HG02870 (cell line): ENCODE data around the gene KCNE1.
"Not testable (repeated sequence)": the region's sequence is repeated elsewhere in the genome, so short reads cannot be mapped to it uniquely, and the experiment has no call there.

ENCODE experiments used
- ATAC-seq: cut with Tn5 transposase; IDR thresholded peaks from one replicate; pipeline ENCODE4 v1.9.1; 2021; ENCODE audit warnings: mild to moderate bottlenecking, moderate library complexity; ENCODE audit not compliant: unreplicated experiment

KCNE1 gene

GRCh38 chr21:34511787-34512455 is at the start of gene KCNE1:
TSS of gene KCNE1 (minus strand) at chr21:34512210. CDS start at chr21:34449634, 62,576 bp downstream.
- ATAC-seq: no peak

GRCh38 chr21:34561806-34562205 is 49.8 kb upstream of the KCNE1 start:
- ATAC-seq: no peak

- no peak for ATAC-seq
Observed at GRCh38 chr21:34560609-34561008, 48.6 kb upstream of the KCNE1 start.

GRCh38 chr21:34560021-34560420 is 48.0 kb upstream of the KCNE1 start:
- ATAC-seq: no peak

GRCh38 chr21:34559089-34559631 is 47.1 kb upstream of the KCNE1 start:
- ATAC-seq: no peak

- no peak for ATAC-seq
Observed at GRCh38 chr21:34558166-34558565, 46.2 kb upstream of the KCNE1 start.

- no peak for ATAC-seq
Observed at GRCh38 chr21:34557261-34557660, 45.3 kb upstream of the KCNE1 start.

- not testable (repeated sequence) for ATAC-seq
Observed at GRCh38 chr21:34554670-34555069, 42.7 kb upstream of the KCNE1 start.

- ATAC-seq: no peak
Observed at GRCh38 chr21:34554227-34554626, 42.2 kb upstream of the KCNE1 start.

- ATAC-seq: no peak
Observed at GRCh38 chr21:34553151-34553952, 41.3 kb upstream of the KCNE1 start.

- no peak for ATAC-seq
Observed at GRCh38 chr21:34552360-34553098, 40.5 kb upstream of the KCNE1 start.

GRCh38 chr21:34550182-34550799 is 38.3 kb upstream of the KCNE1 start:
- ATAC-seq: no peak

- no peak for ATAC-seq
Observed at GRCh38 chr21:34548781-34549376, 36.9 kb upstream of the KCNE1 start.

- ATAC-seq: no peak
Observed at GRCh38 chr21:34546542-34546941, 34.5 kb upstream of the KCNE1 start.

- peak; percentile 91 for ATAC-seq
Observed at GRCh38 chr21:34545079-34545884, 33.3 kb upstream of the KCNE1 start.

- ATAC-seq: no peak
Observed at GRCh38 chr21:34544032-34544496, 32.1 kb upstream of the KCNE1 start.

- ATAC-seq: no peak
Observed at GRCh38 chr21:34543017-34543416, 31.0 kb upstream of the KCNE1 start.

GRCh38 chr21:34540206-34540605 is 28.2 kb upstream of the KCNE1 start:
- ATAC-seq: no peak

GRCh38 chr21:34537838-34538237 is 25.8 kb upstream of the KCNE1 start:
- ATAC-seq: no peak

GRCh38 chr21:34536820-34537219 is 24.8 kb upstream of the KCNE1 start:
- no peak for ATAC-seq
